ENCODE data around the gene RNPS1.
A peak's percentile ranks its signal among the peaks of the same experiment; 100 is the strongest.
"Not testable (repeated sequence)": the region's sequence is repeated elsewhere in the genome, so short reads cannot be mapped to it uniquely, and the experiment has no call there.

RNPS1 gene

DNA sequence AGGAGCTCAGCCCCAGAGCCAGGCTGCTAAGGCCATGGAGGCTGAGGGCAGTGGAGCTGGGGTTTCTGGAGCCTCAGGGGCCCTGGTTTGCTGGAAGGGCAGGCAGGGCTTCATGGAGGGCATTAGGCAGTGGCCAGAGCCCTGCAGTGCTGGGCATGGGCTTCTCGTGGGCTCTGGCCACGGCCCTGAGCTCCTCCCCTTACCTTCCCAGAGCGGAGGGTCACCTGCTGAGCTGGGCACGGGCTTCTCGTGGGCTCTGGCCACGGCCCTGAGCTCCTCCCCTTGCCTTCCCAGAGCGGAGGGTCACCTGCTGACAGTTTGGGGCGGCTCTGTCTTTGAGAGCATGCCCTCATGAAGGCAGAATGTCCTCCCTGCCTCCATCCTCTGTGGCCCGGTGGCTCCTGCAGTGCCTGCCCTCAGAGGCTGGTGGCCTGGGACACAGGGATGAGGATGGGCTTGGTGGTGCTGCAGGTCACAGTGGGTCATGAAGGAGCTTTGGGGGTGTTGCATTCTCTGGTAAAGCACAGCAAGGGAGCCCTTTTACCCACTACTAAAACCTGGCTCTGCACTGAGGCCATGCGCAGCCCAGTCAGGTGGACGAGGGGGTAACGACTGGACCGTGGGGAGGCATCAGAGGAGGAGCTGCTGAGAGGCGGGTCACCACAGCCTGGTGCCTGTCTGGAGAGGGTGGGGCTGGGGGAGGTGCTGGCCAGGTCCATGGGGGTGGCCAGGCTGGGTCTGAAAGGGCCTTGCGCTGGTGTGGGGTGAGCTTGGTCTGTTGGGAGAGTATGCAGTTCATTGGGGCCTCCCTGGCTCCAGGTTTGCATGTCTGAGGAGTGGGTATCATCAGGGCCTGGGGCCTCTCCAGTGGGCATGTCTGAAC, 2.9 kb upstream of the RNPS1 start:
- TF ChIP-seq, protein P1, sequence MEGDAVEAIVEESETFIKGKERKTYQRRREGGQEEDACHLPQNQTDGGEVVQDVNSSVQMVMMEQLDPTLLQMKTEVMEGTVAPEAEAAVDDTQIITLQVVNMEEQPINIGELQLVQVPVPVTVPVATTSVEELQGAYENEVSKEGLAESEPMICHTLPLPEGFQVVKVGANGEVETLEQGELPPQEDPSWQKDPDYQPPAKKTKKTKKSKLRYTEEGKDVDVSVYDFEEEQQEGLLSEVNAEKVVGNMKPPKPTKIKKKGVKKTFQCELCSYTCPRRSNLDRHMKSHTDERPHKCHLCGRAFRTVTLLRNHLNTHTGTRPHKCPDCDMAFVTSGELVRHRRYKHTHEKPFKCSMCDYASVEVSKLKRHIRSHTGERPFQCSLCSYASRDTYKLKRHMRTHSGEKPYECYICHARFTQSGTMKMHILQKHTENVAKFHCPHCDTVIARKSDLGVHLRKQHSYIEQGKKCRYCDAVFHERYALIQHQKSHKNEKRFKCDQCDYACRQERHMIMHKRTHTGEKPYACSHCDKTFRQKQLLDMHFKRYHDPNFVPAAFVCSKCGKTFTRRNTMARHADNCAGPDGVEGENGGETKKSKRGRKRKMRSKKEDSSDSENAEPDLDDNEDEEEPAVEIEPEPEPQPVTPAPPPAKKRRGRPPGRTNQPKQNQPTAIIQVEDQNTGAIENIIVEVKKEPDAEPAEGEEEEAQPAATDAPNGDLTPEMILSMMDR (IDR thresholded peaks at IDR 0.05; ENCODE audit: insufficient read depth, low read depth, low read length, missing control alignments), result no peak
- DNase-seq (ENCODE audit: low read depth), result no peak
- H3K4me3 ChIP-seq (ENCODE audit: low read depth, low read length), result no peak overlapping the region

DNA sequence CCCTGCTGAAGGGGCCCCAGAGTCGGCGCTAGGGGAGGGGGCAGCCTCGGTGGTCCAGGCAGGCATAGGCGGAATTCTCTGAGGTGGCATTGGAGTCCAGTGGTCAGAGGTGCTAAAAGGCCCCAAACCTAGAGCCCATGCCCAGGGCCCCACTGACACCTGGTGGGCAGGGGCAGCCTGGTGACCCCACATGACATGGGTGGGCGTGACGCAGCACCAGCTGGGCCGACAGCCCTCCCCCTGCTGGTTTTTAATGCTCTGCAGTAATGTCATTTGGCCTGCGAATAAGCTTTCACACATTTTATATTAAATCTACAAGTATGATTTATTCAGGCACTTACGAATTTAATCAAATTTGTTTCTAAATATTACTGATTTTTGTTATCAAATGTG, 2.1 kb upstream of the RNPS1 start:
- no peak for DNase-seq (ENCODE audit: low read depth)
- TF ChIP-seq, protein P1 (IDR thresholded peaks at IDR 0.05; ENCODE audit: insufficient read depth, low read depth, low read length, missing control alignments), result no peak
- no peak overlapping the region for H3K4me3 ChIP-seq (ENCODE audit: low read depth, low read length)

- peak overlapping the region; percentile 88 for H3K4me3 ChIP-seq (ENCODE audit: low read depth, low read length)
- not testable (repeated sequence) for DNase-seq (ENCODE audit: low read depth)
Measured at GRCh38 chr16:2267505-2267912, 417 bp downstream of the RNPS1 start.

- peak overlapping the region; percentile 88 for H3K4me3 ChIP-seq (ENCODE audit: low read depth, low read length)
- not testable (repeated sequence) for DNase-seq (ENCODE audit: low read depth)
Measured at GRCh38 chr16:2266887-2267286, 1.0 kb downstream of the RNPS1 start.

DNA sequence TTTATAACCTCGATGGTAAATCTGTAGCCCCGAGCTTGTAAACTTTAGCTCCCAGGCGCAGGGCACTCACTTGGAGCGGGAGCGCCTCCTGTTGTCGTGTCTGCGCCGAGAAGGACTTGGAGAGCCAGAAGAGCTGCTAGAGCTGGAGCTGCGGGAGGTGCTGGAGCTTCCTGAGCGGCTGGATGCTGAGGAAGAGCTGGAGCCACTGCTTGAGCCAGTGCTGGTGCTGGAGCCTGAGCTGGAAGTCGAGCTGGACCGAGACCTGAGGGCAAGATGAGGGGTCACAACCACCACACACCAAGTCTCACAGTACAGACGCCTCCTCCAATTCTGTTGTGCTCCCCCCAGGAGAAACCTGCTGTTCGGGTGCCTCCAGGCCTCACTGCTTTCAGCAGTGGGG, 4.9 kb downstream of the RNPS1 start:
- DNase-seq (ENCODE audit: low read depth); H3K4me3 ChIP-seq (ENCODE audit: low read depth, low read length): not testable (repeated sequence)

DNA sequence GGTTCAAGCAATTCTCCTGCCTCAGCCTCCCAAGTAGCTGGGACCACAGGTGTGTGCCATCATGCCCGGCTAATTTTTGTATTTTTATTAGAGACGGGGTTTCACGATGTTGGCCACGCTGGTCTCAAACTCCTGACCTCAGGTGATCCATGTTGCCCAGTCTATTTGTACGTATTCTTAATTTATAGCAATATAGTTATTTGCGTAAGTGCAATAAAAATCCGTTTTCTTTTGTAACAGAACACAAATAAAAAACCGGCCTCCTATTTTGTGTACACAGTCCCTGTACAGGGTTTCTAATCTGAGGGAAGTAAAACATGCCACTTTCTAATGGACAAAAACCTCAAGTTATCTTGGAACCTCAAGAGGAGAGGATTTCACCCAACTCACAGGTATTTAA, 7.7 kb downstream of the RNPS1 start:
- TF ChIP-seq, protein P1 (IDR thresholded peaks at IDR 0.05; ENCODE audit: insufficient read depth, low read depth, low read length, missing control alignments), result no peak
- H3K4me3 ChIP-seq (ENCODE audit: low read depth, low read length), result no peak overlapping the region

DNA sequence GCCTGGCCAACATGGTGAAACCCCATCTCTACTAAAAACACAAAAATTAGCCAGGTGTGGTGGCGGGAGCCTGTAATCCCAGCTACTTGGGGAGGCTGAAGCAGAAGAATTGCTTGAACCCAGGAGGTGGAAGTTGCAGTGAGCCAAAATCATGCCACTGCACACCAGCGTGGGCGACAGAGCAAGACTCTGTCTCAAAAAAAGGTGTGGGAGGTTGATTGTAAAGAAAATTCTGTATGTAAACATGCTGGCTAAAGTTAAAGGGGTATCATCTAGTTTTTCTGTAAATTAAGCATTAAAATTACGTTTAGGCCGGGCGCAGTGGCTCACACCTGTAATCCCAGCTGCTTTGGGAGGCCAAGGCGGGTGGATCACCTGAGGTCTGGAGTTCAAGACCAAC, 9.4 kb downstream of the RNPS1 start:
- not testable (repeated sequence) for H3K4me3 ChIP-seq (ENCODE audit: low read depth, low read length); DNase-seq (ENCODE audit: low read depth)

More for the DNA sequence above, 7.7 kb downstream of the RNPS1 start:
- no peak for DNase-seq (ENCODE audit: low read depth)

DNA sequence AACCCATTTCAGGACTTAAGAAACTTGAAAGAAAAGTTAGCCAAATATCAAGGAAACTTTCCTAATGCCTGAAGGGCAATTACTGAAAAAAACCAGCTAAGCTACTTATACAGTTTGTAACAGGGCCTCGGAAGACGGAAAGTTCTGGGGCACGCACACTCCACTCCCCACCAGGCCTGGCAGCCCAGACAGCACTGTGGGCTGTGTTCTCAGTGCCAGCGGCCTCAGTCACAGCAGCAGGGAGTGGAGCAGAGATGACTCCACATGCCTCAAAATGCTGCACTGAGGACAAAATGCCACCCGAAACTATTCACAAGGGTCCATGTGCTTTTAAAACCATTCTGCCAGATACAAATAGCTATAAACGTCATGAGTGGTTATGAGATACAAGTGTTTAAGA, 10.2 kb downstream of the RNPS1 start:
- H3K4me3 ChIP-seq (ENCODE audit: low read depth, low read length), result no peak overlapping the region
- no peak for DNase-seq (ENCODE audit: low read depth)
- TF ChIP-seq, protein P1 (IDR thresholded peaks at IDR 0.05; ENCODE audit: insufficient read depth, low read depth, low read length, missing control alignments), result no peak

DNA sequence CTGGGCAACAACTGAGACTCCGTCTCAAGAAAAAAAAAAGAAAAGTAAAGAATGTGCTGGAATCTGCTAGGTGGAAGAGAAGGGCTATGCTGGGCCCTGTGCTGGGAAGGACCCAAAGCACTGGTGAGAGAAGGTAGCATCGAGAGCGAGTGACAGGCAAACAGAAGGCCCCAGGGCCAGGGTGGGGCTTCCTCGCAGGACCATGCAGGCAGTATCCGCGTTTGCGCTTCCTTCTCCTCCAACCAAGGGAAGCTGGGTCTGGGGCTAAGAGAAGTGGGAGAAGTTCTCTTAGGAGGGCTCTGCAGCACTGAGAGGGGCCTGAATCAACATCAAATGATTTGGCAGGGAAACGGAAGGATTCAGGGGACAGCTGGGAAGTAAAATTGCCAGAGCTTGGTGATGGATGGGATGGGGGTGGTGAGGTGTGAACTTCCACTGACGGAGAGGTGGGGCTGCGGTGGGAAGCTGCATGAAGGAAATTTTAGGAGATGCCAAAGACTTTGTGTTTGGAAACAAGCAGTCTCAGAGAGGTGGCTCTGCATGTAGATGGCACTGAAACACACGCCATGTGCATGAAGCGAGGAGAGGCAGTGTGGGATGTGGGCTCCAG, 11.3 kb downstream of the RNPS1 start:
- TF ChIP-seq, protein P1 (IDR thresholded peaks at IDR 0.05; ENCODE audit: insufficient read depth, low read depth, low read length, missing control alignments), result no peak
- H3K4me3 ChIP-seq (ENCODE audit: low read depth, low read length), result no peak overlapping the region
- no peak for DNase-seq (ENCODE audit: low read depth)
